HepG2 (cell line): ENCODE measurements around the gene RFX6. TPM values are rescaled to one million over a fixed set of nuclear protein-coding genes. Genes with fewer than 3 reads are reported as not detected.

Experiments
- ATAC-seq: fragments of 200-7000 bp; cut with Tn5 transposase; 3 replicates; pipeline ENCODE4 v1.9.1; 2020; ENCODE audit warnings: mild to moderate bottlenecking, moderate library complexity
- BruUV-seq: library from RNA; stranded (reverse); fragments of 400-500 nt; replicated peaks from 2 replicates; lab custom pipeline; 2021; lab: Mats Ljungman, UMichigan
- CTCF ChIA-PET: fragments of 300-600 bp; formaldehyde crosslinking; extraction: SDS; loops from one replicate; lab custom pipeline; 2021; ENCODE audit warnings: low total read pairs, inconsistent platforms, low intra/inter-chr PET ratio; lab: Yijun Ruan, JAX
- POLR2A ChIA-PET: fragments of 350-600 bp; sonication (Branson Sonifier 250); formaldehyde crosslinking; loops from one replicate; lab custom pipeline; 2020; ENCODE audit warnings: antibody characterized with exemption, inconsistent platforms; lab: Yijun Ruan, JAX
- DNase-seq: peaks from one replicate; pipeline ENCODE4 v3.0.0-alpha.2; 2015; ENCODE audit warnings: low spot score
- FAIRE-seq: peaks from 3 replicates; lab custom pipeline; 2011; peaks lifted over from hg19 to GRCh38; lab: Jason Lieb, UNC
- H2AFZ ChIP-seq: one replicate; pipeline ENCODE4 v1.6.1; 2011; ENCODE audit warnings: low read length, inconsistent platforms
- H3K27ac ChIP-seq: fragments of 300-600 bp; 3 replicates; pipeline ENCODE4 v1.8.0; 2011; ENCODE audit warnings: mixed run types, mild to moderate bottlenecking, mixed read lengths, low read length, inconsistent platforms; ENCODE audit not compliant: insufficient read depth; ENCODE audit errors: extremely low read length
- H3K27me3 ChIP-seq, 2 experiments: fragments of 200-600 bp in 1 of 2; 2 replicates in 1 of 2; 3 replicates in 1 of 2; pipeline versions ENCODE4 v1.6.0 to v1.8.0; 2011; ENCODE audit warnings: low read length in 2 of 2, mild to moderate bottlenecking in 2 of 2, moderate library complexity in 2 of 2, inconsistent platforms in 1 of 2; ENCODE audit not compliant: insufficient read depth in 2 of 2, control insufficient read depth in 1 of 2
- H3K36me3 ChIP-seq, 2 experiments: fragments of 200-600 bp in 1 of 2; replicated peaks in 1 of 2; 2 replicates in 1 of 2; 3 replicates in 1 of 2; pipeline versions ENCODE4 v1.5.1 to v1.8.0; 2011; ENCODE audit warnings: low read length in 2 of 2, inconsistent platforms in 1 of 2; ENCODE audit not compliant: insufficient read depth in 2 of 2, control insufficient read depth in 1 of 2
- H3K4me1 ChIP-seq: 2 replicates; pipeline ENCODE4 v1.5.1; 2012; ENCODE audit warnings: low read length, inconsistent platforms; ENCODE audit not compliant: insufficient read depth
- H3K4me2 ChIP-seq: 2 replicates; pipeline ENCODE4 v1.6.0; 2011; ENCODE audit warnings: low read depth, low read length, inconsistent platforms
- H3K4me3 ChIP-seq, 3 experiments: fragments of 200-600 bp in 1 of 3; sonication (generic), shearing (Covaris generic) in 1 of 3; replicated peaks in 1 of 3; 2 replicates each; pipeline ENCODE4 v1.5.1; 2011 to 2016; ENCODE audit warnings: low read length in 3 of 3, inconsistent platforms in 2 of 3, low read depth in 2 of 3, mild to moderate bottlenecking in 2 of 3, control low read depth in 1 of 3, mixed read lengths in 1 of 3; ENCODE audit not compliant: insufficient read depth in 1 of 3
- H3K79me2 ChIP-seq: one replicate; pipeline ENCODE4 v1.6.1; 2011; ENCODE audit warnings: low read length, inconsistent platforms; ENCODE audit not compliant: insufficient read depth
- H3K9ac ChIP-seq: 2 replicates; pipeline ENCODE4 v1.6.0; 2011; ENCODE audit warnings: mild to moderate bottlenecking, low read depth, low read length, inconsistent platforms; ENCODE audit not compliant: insufficient read depth
- H3K9me3 ChIP-seq: 2 replicates; pipeline ENCODE4 v1.5.1; 2012; ENCODE audit warnings: mild to moderate bottlenecking, low read length
- H4K20me1 ChIP-seq: 2 replicates; pipeline ENCODE4 v1.6.0; 2011; ENCODE audit warnings: inconsistent platforms, mild to moderate bottlenecking, low read length, moderate library complexity; ENCODE audit not compliant: insufficient read depth
- BCL6 ChIP-seq: IDR thresholded peaks from 2 replicates; pipeline ENCODE4 v1.6.1; 2016; ENCODE audit warnings: missing genetic modification reagents, missing compliant biosample characterization
- KLF9 ChIP-seq: IDR thresholded peaks from 2 replicates; pipeline ENCODE4 v1.6.1; 2016; ENCODE audit warnings: low read depth
- NRL ChIP-seq: sonication (generic); formaldehyde crosslinking; IDR thresholded peaks from 2 replicates; pipeline ENCODE4 v1.5.0; 2020; ENCODE audit warnings: missing genetic modification reagents, mild to moderate bottlenecking, moderate library complexity, borderline replicate concordance
- PHF21A ChIP-seq: sonication (generic); formaldehyde crosslinking; IDR thresholded peaks from 2 replicates; pipeline ENCODE4 v1.5.0; 2020; ENCODE audit warnings: mild to moderate bottlenecking, missing genetic modification reagents
- RARA ChIP-seq: IDR thresholded peaks from 2 replicates; pipeline ENCODE4 v1.6.1; 2016; ENCODE audit warnings: missing genetic modification reagents, missing compliant biosample characterization
- RXRB ChIP-seq: IDR thresholded peaks from 2 replicates; pipeline ENCODE4 v1.6.1; 2016; ENCODE audit warnings: borderline replicate concordance, missing genetic modification reagents, missing compliant biosample characterization
- TEAD3 ChIP-seq: optimal IDR thresholded peaks from 2 replicates; pipeline ENCODE3; 2016; ENCODE audit warnings: borderline replicate concordance
- ZNF281 ChIP-seq: sonication (generic); formaldehyde crosslinking; IDR thresholded peaks from 2 replicates; pipeline ENCODE4 v1.4.0; 2020; ENCODE audit warnings: missing genetic modification reagents, borderline replicate concordance
- ZNF710 ChIP-seq: sonication (generic); formaldehyde crosslinking; IDR thresholded peaks from 2 replicates; pipeline ENCODE4 v1.5.0; 2020; ENCODE audit warnings: mild to moderate bottlenecking, missing genetic modification reagents, borderline replicate concordance
- WGBS: methylation state at CpG from one replicate; pipeline ENCODE4 v1.1.6; 2017; ENCODE audit warnings: low lambda C conversion rate; 5-methylcytosine and 5-hydroxymethylcytosine counted together
- in situ Hi-C: cut with HindIII; loops from 2 replicates; pipeline ENCODE4 v1.10.0; 2017; ENCODE audit warnings: low pct_unique_long_range_greater_than_20kb; ENCODE audit not compliant: extremely low pct_ligation_motif_present
- intact Hi-C: fragments of 100-400 bp; cut with micrococcal nuclease; formaldehyde crosslinking; loops from one replicate; pipeline ENCODE4 v1.10.0; 2022; ENCODE audit not compliant: unreplicated experiment
- polyA plus RNA-seq, 8 experiments: library from polyadenylated mRNA; depleted of rRNA in 3 of 8; stranded (reverse) in 7 of 8; unstranded in 1 of 8; fragments of >200 nt; fragmentation: Illumina TruSeq in 4 of 8; extraction: Trizol in 4 of 8; gene quantifications; 2 replicates each; pipeline versions ENCODE4 v1.2.1 to v1.2.3, GENCODE V29; 2011 to 2016; ENCODE audit warnings: low read depth in 4 of 8, missing spikeins in 1 of 8, mixed read lengths in 1 of 8; ENCODE audit not compliant: insufficient read depth in 1 of 8
- total RNA-seq, 5 experiments: library from RNA; depleted of rRNA; stranded (reverse); fragments of >200 nt; fragmentation: Illumina TruSeq; extraction: Trizol; gene quantifications; 2 replicates each; pipeline ENCODE4 v1.2.3, GENCODE V29; 2016; ENCODE audit warnings: low read depth in 1 of 5
- TF ChIP-seq, protein P1 (sequence below): IDR thresholded peaks from 2 replicates; pipeline ENCODE4 v1.6.1; 2016; ENCODE audit warnings: missing compliant biosample characterization, missing genetic modification reagents, borderline replicate concordance

RFX6 gene
- total and polyA plus RNA-seq, 2 of the 13 experiments (the other 11 are each of a cell fraction or from before 2014, with no cell fraction given), result 0.04 TPM; not detected in 1

- Histone ChIP-seq H3K9ac (no peak overlapping the region), H3K4me3 (no peak overlapping the region), H3K4me2 (no peak overlapping the region), H3K27me3 (no peaks in the 10 kb centered on the region; a peak in 1 of 5 replicates), H3K36me3 (no peaks in the 10 kb centered on the region), H3K4me1 (peaks cover 73% of the 10 kb centered on the region), H3K9me3 (no peaks in the 10 kb centered on the region), H3K79me2 (no peaks in the 10 kb centered on the region), H4K20me1 (no peaks in the 10 kb centered on the region), H2AFZ (no peak overlapping the region), H3K27ac (no peak overlapping the region)
- no peak for ATAC-seq
- no peak for TF ChIP-seq ZNF281
- ChIA-PET POLR2A (no interaction called here), CTCF (no interaction called here)
- FAIRE-seq, result no peak
- no TSS peak for BruUV-seq
- no peak for DNase-seq
- 71% methylated on average over 2 of the region's 2 CpGs for WGBS
- in situ Hi-C loops, result loop anchor here (25.0 kb wide), 1 partner anchor 662 kb away; the partner anchor contains the start of gene GOPC
- intact Hi-C loops, result no loop called here
Observed at GRCh38 chr6:116949964-116950363, 72.9 kb downstream of the RFX6 start.

DNA sequence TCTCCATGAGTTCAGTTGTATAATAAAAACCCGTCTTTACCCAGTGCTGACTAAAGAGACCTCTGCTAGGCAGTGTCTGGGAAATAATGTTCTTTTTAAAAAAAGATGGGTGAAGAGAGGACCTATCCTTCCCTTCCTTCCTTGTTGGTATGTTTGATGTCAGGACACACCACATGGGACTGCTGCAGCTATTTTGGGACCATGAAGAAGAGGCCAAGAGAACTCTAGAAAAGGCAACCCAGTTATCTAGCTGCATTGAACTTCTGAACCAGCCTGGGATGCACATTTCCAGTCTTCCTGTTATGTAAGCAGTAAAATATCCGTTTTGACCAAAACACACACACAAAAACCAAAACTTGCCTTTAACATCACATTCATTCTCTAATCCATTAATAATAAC, 77.3 kb downstream of the RFX6 start:
- H3K36me3 ChIP-seq, result no peaks in the 10 kb centered on the region
- no peaks in the 10 kb centered on the region for H3K79me2 ChIP-seq
- H3K27me3 ChIP-seq, result no peaks in the 10 kb centered on the region
- whole genome bisulfite sequencing, result 2% methylated on average over 2 of the region's 2 CpGs
- H3K4me1 ChIP-seq, result peaks cover 41% of the 10 kb centered on the region
- no peak overlapping the region for H3K27ac ChIP-seq
- no peak overlapping the region for H2AFZ ChIP-seq
- FAIRE-seq (no peak), ATAC-seq (peak; percentile 24), DNase-seq (no peak)
- H3K4me3 ChIP-seq, result peak overlapping the region in 2 of 3 experiments; percentile 13 to 19; a peak in 3 of 6 replicates
- ChIA-PET POLR2A (no interaction called here), CTCF (no interaction called here)
- H4K20me1 ChIP-seq, result no peaks in the 10 kb centered on the region
- H3K4me2 ChIP-seq, result peak overlapping the region; percentile 68
- no peaks in the 10 kb centered on the region for H3K9me3 ChIP-seq
- no peak overlapping the region for H3K9ac ChIP-seq
- in situ Hi-C loops (loop anchor here (25.0 kb wide), 1 partner anchor 658 kb away; the partner anchor contains the start of gene GOPC), intact Hi-C loops (no loop called here)
- no TSS peak for BruUV-seq
- TF ChIP-seq PHF21A (peak; percentile 24; the same call in 1 of the 2 replicates), BCL6 (CRISPR knock-in tag) (0 out of 2 replicates have a peak, but pooled peaks have one; percentile 2), NRL (no peak), TEAD3 (CRISPR knock-in tag) (peak; percentile 32), ZNF710 (CRISPR knock-in tag) (peak; percentile 18; the same call in 1 of the 2 replicates), RXRB (CRISPR knock-in tag) (peak; percentile 11; the same call in 1 of the 2 replicates), KLF9 (CRISPR knock-in tag) (no peak), RARA (CRISPR knock-in tag) (peak; percentile 75)
- TF ChIP-seq, protein P1, sequence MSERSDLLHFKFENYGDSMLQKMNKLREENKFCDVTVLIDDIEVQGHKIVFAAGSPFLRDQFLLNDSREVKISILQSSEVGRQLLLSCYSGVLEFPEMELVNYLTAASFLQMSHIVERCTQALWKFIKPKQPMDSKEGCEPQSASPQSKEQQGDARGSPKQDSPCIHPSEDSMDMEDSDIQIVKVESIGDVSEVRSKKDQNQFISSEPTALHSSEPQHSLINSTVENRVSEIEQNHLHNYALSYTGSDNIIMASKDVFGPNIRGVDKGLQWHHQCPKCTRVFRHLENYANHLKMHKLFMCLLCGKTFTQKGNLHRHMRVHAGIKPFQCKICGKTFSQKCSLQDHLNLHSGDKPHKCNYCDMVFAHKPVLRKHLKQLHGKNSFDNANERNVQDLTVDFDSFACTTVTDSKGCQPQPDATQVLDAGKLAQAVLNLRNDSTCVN (CRISPR knock-in tag), result 0 out of 2 replicates have a peak, but pooled peaks have one; percentile 29
